Neuronal stem cell (in vitro differentiated cells): ENCODE measurements around the gene FAM25G. TPM values are rescaled to one million over a fixed set of nuclear protein-coding genes. Genes with fewer than 3 reads are reported as not detected.
A peak's percentile ranks its signal among the peaks of the same experiment; 100 is the strongest.

Source experiments
- DNase-seq: peaks from one replicate; pipeline ENCODE4 v3.0.0-alpha.2; 2013; ENCODE audit warnings: low spot score
- H2AFZ ChIP-seq: one replicate; pipeline ENCODE4 v1.6.1; 2013; ENCODE audit warnings: mild to moderate bottlenecking, low read length, inconsistent platforms
- H2AK5ac ChIP-seq: 2 replicates; pipeline ENCODE4 v1.6.1; 2013; ENCODE audit warnings: low read depth, mild to moderate bottlenecking, inconsistent platforms, low read length, moderate library complexity, mixed read lengths
- H2BK120ac ChIP-seq: 2 replicates; pipeline ENCODE4 v1.6.1; 2013; ENCODE audit warnings: low read depth, mild to moderate bottlenecking, inconsistent platforms, low read length, moderate library complexity, mixed read lengths
- H2BK12ac ChIP-seq: one replicate; pipeline ENCODE4 v1.6.1; 2013; ENCODE audit warnings: low read length, inconsistent platforms
- H2BK15ac ChIP-seq: 2 replicates; pipeline ENCODE4 v1.6.1; 2013; ENCODE audit warnings: mild to moderate bottlenecking, low read length, inconsistent platforms, mixed read lengths
- H2BK5ac ChIP-seq: one replicate; pipeline ENCODE4 v1.6.1; 2013; ENCODE audit warnings: inconsistent platforms, mild to moderate bottlenecking, low read length, moderate library complexity
- H3K14ac ChIP-seq: one replicate; pipeline ENCODE4 v1.6.1; 2013; ENCODE audit warnings: low read length, inconsistent platforms
- H3K18ac ChIP-seq: 2 replicates; pipeline ENCODE4 v1.6.1; 2013; ENCODE audit warnings: low read length, inconsistent platforms
- H3K23ac ChIP-seq: 2 replicates; pipeline ENCODE4 v1.6.1; 2013; ENCODE audit warnings: low read depth, mild to moderate bottlenecking, mixed read lengths, low read length, inconsistent platforms; ENCODE audit not compliant: poor library complexity
- H3K27ac ChIP-seq: replicated peaks from 3 replicates; pipeline ENCODE4 v1.5.1; 2013; ENCODE audit warnings: low read length, inconsistent platforms
- H3K27me3 ChIP-seq, 3 experiments: 2 replicates each; pipeline ENCODE4 v1.6.1; 2013; ENCODE audit warnings: low read length in 3 of 3, mild to moderate bottlenecking in 2 of 3, inconsistent platforms in 1 of 3, low read depth in 1 of 3, mixed read lengths in 1 of 3, moderate library complexity in 1 of 3; ENCODE audit not compliant: control insufficient read depth in 3 of 3, insufficient read depth in 3 of 3
- H3K36me3 ChIP-seq, 2 donors: replicated peaks in 1 of 2; 2 replicates each; pipeline ENCODE4 v1.6.1; 2013; ENCODE audit warnings: low read length in 2 of 2; ENCODE audit not compliant: control insufficient read depth in 2 of 2, insufficient read depth in 2 of 2
- H3K4ac ChIP-seq: 2 replicates; pipeline ENCODE4 v1.6.1; 2013; ENCODE audit warnings: inconsistent platforms, mild to moderate bottlenecking, low read length, moderate library complexity
- H3K4me1 ChIP-seq, 2 donors: 1 replicate in 1 of 2; 2 replicates in 1 of 2; pipeline ENCODE4 v1.6.1; 2013; ENCODE audit warnings: low read length in 2 of 2, low read depth in 1 of 2; ENCODE audit not compliant: control insufficient read depth in 2 of 2, insufficient read depth in 1 of 2
- H3K4me2 ChIP-seq: one replicate; pipeline ENCODE4 v1.6.1; 2013; ENCODE audit warnings: mild to moderate bottlenecking, low read length, inconsistent platforms; ENCODE audit not compliant: insufficient read depth, poor library complexity, severe bottlenecking
- H3K4me3 ChIP-seq, 2 donors: 2 replicates each; pipeline ENCODE4 v1.5.1; 2013; ENCODE audit warnings: low read length in 2 of 2, mild to moderate bottlenecking in 2 of 2, inconsistent platforms in 1 of 2, moderate library complexity in 1 of 2
- H3K79me1 ChIP-seq: one replicate; pipeline ENCODE4 v1.6.1; 2013; ENCODE audit warnings: low read depth, mild to moderate bottlenecking, inconsistent platforms, low read length, moderate library complexity
- H3K9ac ChIP-seq: one replicate; pipeline ENCODE4 v1.6.1; 2013; ENCODE audit warnings: mild to moderate bottlenecking, low read depth, low read length, inconsistent platforms; ENCODE audit not compliant: poor library complexity
- H3K9me3 ChIP-seq, 2 donors: replicated peaks in 1 of 2; 2 replicates each; pipeline versions ENCODE3 to v1.6.1; 2013; ENCODE audit warnings: low read length in 2 of 2, mild to moderate bottlenecking in 2 of 2, inconsistent platforms in 1 of 2, low read depth in 1 of 2, mixed read lengths in 1 of 2, moderate library complexity in 1 of 2; ENCODE audit not compliant: control insufficient read depth in 2 of 2, insufficient read depth in 1 of 2
- H4K8ac ChIP-seq: one replicate; pipeline ENCODE4 v1.6.1; 2013; ENCODE audit warnings: low read depth, mild to moderate bottlenecking, inconsistent platforms, low read length, moderate library complexity
- H4K91ac ChIP-seq: one replicate; pipeline ENCODE4 v1.6.1; 2013; ENCODE audit warnings: low read length, low read depth, mild to moderate bottlenecking, inconsistent platforms; ENCODE audit not compliant: poor library complexity
- WGBS, 2 donors: extraction: QIAGEN DNeasy Blood & Tissue Kit; methylation state at CpG; one replicate each; pipeline ENCODE4 v1.1.7; 2013; ENCODE audit warnings: missing lambda C conversion rate in 2 of 2, mixed read lengths in 1 of 2; ENCODE audit not compliant: insufficient read length in 2 of 2, insufficient replicate concordance in 1 of 2; ENCODE audit errors: extremely low coverage in 2 of 2; 5-methylcytosine and 5-hydroxymethylcytosine counted together
- small RNA-seq: library from polyadenylated mRNA; stranded (forward); fragments of <200 nt; extraction: miRNeasy Mini kit (QIAGEN cat#:217004); gene quantifications from one replicate; pipeline ENCODE3, GENCODE V24; 2013; ENCODE audit not compliant: insufficient read depth

Gene FAM25G

DNA sequence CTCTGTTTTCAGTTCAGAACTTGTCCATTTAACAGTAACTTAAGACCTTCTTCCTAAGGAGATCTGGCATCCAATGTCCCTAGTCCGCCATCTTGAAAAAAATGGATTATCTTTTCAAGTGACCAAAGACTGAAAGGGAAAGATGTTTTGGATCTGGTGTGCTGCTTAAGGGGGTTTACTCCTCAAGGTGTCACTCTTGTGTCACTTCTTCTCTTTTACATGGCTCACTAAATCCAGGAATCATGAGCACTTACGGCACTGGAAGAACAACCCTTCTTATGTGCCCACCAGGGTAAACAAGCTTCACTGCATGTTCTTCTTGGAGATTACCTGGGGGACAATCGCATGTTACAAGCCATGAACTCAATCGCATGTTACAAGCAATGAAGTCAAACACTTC, 51.3 kb downstream of the FAM25G start:
- H2BK12ac ChIP-seq = no peak overlapping the region
- H3K9me3 ChIP-seq = no peaks in the 10 kb centered on the region
- no peak overlapping the region for H3K14ac ChIP-seq
- no peak overlapping the region for H3K9ac ChIP-seq
- H2BK5ac ChIP-seq = no peak overlapping the region
- no peak overlapping the region for H3K4me2 ChIP-seq
- H2AK5ac ChIP-seq = no peak overlapping the region
- no CpG with 5 or more reads among the region's 4 CpGs for whole genome bisulfite sequencing, 2 donors
- no peak overlapping the region for H4K91ac ChIP-seq
- no peak overlapping the region for H3K4ac ChIP-seq
- H3K27ac ChIP-seq = no peak overlapping the region
- no peak overlapping the region for H2AFZ ChIP-seq
- no peak overlapping the region for H3K18ac ChIP-seq
- no peak overlapping the region for H4K8ac ChIP-seq
- no peaks in the 10 kb centered on the region for H3K79me1 ChIP-seq
- DNase-seq = no peak
- no peak overlapping the region for H2BK120ac ChIP-seq
- no peak overlapping the region for H3K4me3 ChIP-seq
- no peak overlapping the region for H3K23ac ChIP-seq
- H3K36me3 ChIP-seq = no peaks in the 10 kb centered on the region
- H3K27me3 ChIP-seq = no peaks in the 10 kb centered on the region
- H2BK15ac ChIP-seq = no peak overlapping the region
- peaks cover 0 to 2% of the 10 kb centered on the region in 2 donors for H3K4me1 ChIP-seq

DNA sequence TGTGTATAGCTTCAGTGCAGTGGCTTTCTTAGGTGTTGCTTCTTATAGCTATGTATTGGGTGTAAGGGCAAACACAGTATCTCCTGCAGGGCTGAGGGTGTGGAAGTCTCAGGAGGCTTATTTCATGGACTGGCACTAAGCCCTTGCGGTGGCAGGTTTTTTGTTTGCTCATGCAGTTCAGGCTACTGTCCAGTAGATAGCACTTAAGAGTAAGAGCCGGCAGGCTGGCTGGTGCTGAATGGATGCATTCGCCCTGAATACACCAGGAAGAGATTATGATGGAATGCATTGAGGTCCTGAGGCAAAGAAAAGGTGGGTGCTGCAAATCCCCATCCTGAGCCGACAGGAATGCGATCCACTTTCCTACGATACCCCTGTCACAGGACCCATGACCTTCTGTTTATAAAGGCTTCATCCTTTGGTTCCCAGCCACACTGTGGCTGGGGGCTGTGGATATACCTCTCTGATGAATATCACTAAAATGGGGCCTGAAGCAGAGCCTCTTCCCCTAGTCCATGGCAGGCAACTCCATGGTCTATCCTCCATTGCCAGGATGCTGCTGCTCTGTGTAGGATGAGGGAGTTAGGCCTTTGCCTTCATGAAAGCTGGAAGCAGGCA, 52.5 kb downstream of the FAM25G start:
- Histone ChIP-seq H3K27ac (no peak overlapping the region), H3K9me3 (no peaks in the 10 kb centered on the region), H3K9ac (no peak overlapping the region), H2BK5ac (no peak overlapping the region), H3K23ac (no peak overlapping the region), H2AK5ac (no peak overlapping the region), H3K36me3 (no peaks in the 10 kb centered on the region), H3K4ac (no peak overlapping the region), H4K8ac (no peak overlapping the region), H2BK12ac (no peak overlapping the region), H3K79me1 (no peaks in the 10 kb centered on the region), H2AFZ (no peak overlapping the region), H4K91ac (no peak overlapping the region), H3K27me3 (no peaks in the 10 kb centered on the region), H3K4me2 (no peak overlapping the region), H3K14ac (no peak overlapping the region), H3K4me1 (peaks cover 0 to 2% of the 10 kb centered on the region in 2 donors), H2BK15ac (no peak overlapping the region), H3K18ac (no peak overlapping the region), H3K4me3 (no peak overlapping the region), H2BK120ac (no peak overlapping the region)
- WGBS, 2 donors = no CpG with 5 or more reads among the region's 6 CpGs
- peak; percentile 21 for DNase-seq

Small RNA genes lying within 50 kb of the gene (small RNA-seq; reads per million reads assigned to genes)
- gene AL591684.3 = not detected
- gene RNA5SP312 = not detected
